ENCODE data around the gene KIF26A.

GRCh38 chr14:104207142-104208014 lies 69.0 kb downstream of the KIF26A start:
- TF ChIP-seq POLR2A (IDR thresholded peaks at IDR 0.05; ENCODE audit: low read length) (no peak), GATA1 (IDR thresholded peaks at IDR 0.05; ENCODE audit: low read depth, low read length) (no peak)
